Peyer's patch (tissue), 4 donors: Measurements from ENCODE around the gene ZZZ3.
"Not testable (repeated sequence)": the region's sequence is repeated elsewhere in the genome, so short reads cannot be mapped to it uniquely, and the experiment has no call there.

Experiments used
- CTCF ChIP-seq, 6 experiments: fragments of 450-650 bp in 4 of 6; fragments of 200-600 bp in 2 of 6; sonication (generic) in 1 of 6; IDR thresholded peaks; one replicate each; pipeline ENCODE4 v1.5.1; 2017 to 2019; ENCODE audit warnings: antibody characterized with exemption in 6 of 6, mild to moderate bottlenecking in 3 of 6, moderate library complexity in 1 of 6
- POLR2A ChIP-seq, 2 donors: fragments of 450-650 bp; IDR thresholded peaks; one replicate each; pipeline ENCODE4 v1.5.1; 2017; ENCODE audit warnings: antibody characterized with exemption in 2 of 2, mild to moderate bottlenecking in 2 of 2, moderate library complexity in 2 of 2

- not testable (repeated sequence) for TF ChIP-seq CTCF, POLR2A (IDR thresholded peaks at IDR 0.05)
Measured at GRCh38 chr1:77674807-77675206, 7.7 kb downstream of the ZZZ3 start.
